NT2/D1 (cell line): Measurements from ENCODE around the gene YBX1.
A peak's percentile ranks its signal among the peaks of the same experiment; 100 is the strongest.

Experiments
- DNase-seq: peaks from one replicate; pipeline ENCODE4 v3.0.0-alpha.2; 2011; ENCODE audit warnings: low read depth, low spot score
- H3K27me3 ChIP-seq: 2 replicates; pipeline ENCODE4 v1.6.0; 2011; ENCODE audit warnings: mild to moderate bottlenecking; ENCODE audit not compliant: insufficient read length, insufficient read depth
- H3K36me3 ChIP-seq: 2 replicates; pipeline ENCODE4 v1.6.1; 2011; ENCODE audit warnings: mild to moderate bottlenecking, low read length, mixed read lengths; ENCODE audit not compliant: insufficient read depth, insufficient read length
- H3K4me1 ChIP-seq: 2 replicates; pipeline ENCODE4 v1.5.1; 2011; ENCODE audit not compliant: insufficient read depth, insufficient read length
- H3K4me3 ChIP-seq: 2 replicates; pipeline ENCODE4 v1.5.1; 2011; ENCODE audit warnings: low read depth; ENCODE audit not compliant: insufficient read length
- H3K9ac ChIP-seq: 2 replicates; pipeline ENCODE4 v1.6.0; 2011; ENCODE audit warnings: low read depth; ENCODE audit not compliant: insufficient read length
- H3K9me3 ChIP-seq: 2 replicates; pipeline ENCODE4 v1.5.1; 2011; ENCODE audit warnings: mild to moderate bottlenecking, low read length; ENCODE audit not compliant: insufficient read depth
- SUZ12 ChIP-seq: IDR thresholded peaks from 2 replicates; pipeline ENCODE4 v1.6.1; 2011; ENCODE audit not compliant: insufficient read length, insufficient read depth; ENCODE audit errors: extremely low read depth
- YY1 ChIP-seq: IDR thresholded peaks from 2 replicates; pipeline ENCODE4 v1.6.1; 2011; ENCODE audit not compliant: insufficient read length, insufficient read depth
- ZNF274 ChIP-seq: IDR thresholded peaks from 2 replicates; pipeline ENCODE4 v1.6.1; 2011; ENCODE audit warnings: mild to moderate bottlenecking, low read depth, low read length

Gene YBX1

DNA sequence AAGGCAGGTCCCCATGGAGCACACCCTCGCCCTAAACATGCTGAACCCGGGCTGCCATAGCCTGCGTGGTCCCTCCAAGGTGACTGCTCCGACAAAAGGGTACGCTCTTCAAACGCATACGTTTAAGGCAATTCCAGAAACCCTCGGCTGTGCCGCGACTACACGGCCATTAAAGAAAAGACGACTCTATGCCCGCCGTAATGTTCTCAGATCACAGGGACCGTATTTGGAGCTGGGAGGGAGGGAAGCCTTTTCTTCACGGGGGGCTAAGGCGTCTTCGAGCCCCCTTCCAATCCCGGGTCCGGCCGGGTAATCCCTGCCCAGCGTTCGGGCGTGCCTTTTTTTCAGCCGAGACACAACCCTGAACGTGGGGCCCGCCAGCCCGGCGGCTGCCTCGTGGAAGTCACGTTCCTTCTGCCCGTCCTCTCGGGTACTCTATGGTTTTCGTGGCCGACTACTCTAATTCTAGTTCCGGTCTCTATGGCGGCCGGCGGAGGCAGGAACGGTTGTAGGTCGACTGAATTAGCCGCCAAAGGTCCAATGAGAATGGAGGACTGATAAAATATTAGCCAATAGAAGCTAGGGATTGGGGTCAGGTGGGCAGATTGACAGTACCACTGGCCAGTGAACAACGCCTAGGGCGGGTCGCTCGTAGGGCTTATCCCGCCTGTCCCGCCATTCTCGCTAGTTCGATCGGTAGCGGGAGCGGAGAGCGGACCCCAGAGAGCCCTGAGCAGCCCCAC, at the start of gene YBX1:
TSS of gene YBX1 (plus strand) at position 678 of the 743 bp plus-strand sequence. CDS start 148 bp downstream, outside the sequence.
- peak within 1 kb of the TSS; percentile 91 for H3K4me3 ChIP-seq
- no peak for TF ChIP-seq ZNF274
- peak; percentile 55 for TF ChIP-seq YY1
- no peaks in the 10 kb centered on the region for H3K9me3 ChIP-seq
- H3K4me1 ChIP-seq, result no peaks in the 10 kb centered on the region
- peaks cover 46% of the 10 kb centered on the region for H3K36me3 ChIP-seq
- DNase-seq, result peak; percentile 99
- no peaks in the 10 kb centered on the region for H3K27me3 ChIP-seq
- peak within 1 kb of the TSS; percentile 96 for H3K9ac ChIP-seq

- H3K9ac ChIP-seq, result no peak overlapping the region
- TF ChIP-seq YY1, result no peak
- no peak for TF ChIP-seq ZNF274
- TF ChIP-seq SUZ12, result no peak
- H3K27me3 ChIP-seq, result no peaks in the 10 kb centered on the region
- no peaks in the 10 kb centered on the region for H3K4me1 ChIP-seq
- no peaks in the 10 kb centered on the region for H3K36me3 ChIP-seq
- H3K4me3 ChIP-seq, result no peak overlapping the region
- H3K9me3 ChIP-seq, result no peaks in the 10 kb centered on the region
- no peak for DNase-seq
These were observed 43.1 kb upstream of the YBX1 start for GRCh38 chr1:42639116-42639515.

GRCh38 chr1:42646056-42646455, 36.2 kb upstream of the YBX1 start:
- DNase-seq, result no peak
- no peak overlapping the region for H3K4me3 ChIP-seq
- no peak for TF ChIP-seq YY1
- no peak for TF ChIP-seq SUZ12
- no peak for TF ChIP-seq ZNF274
- H3K9me3 ChIP-seq, result no peaks in the 10 kb centered on the region
- H3K4me1 ChIP-seq, result no peaks in the 10 kb centered on the region
- no peaks in the 10 kb centered on the region for H3K27me3 ChIP-seq
- H3K9ac ChIP-seq, result no peak overlapping the region
- H3K36me3 ChIP-seq, result no peaks in the 10 kb centered on the region

GRCh38 chr1:42657201-42657600, 25.0 kb upstream of the YBX1 start:
- DNase-seq, result no peak
- TF ChIP-seq ZNF274, result no peak
- no peak for TF ChIP-seq YY1
- no peak for TF ChIP-seq SUZ12
- H3K9ac ChIP-seq, result no peak overlapping the region
- no peaks in the 10 kb centered on the region for H3K9me3 ChIP-seq
- H3K4me1 ChIP-seq, result no peaks in the 10 kb centered on the region
- H3K36me3 ChIP-seq, result peaks cover 30% of the 10 kb centered on the region
- H3K4me3 ChIP-seq, result no peak overlapping the region
- no peaks in the 10 kb centered on the region for H3K27me3 ChIP-seq

- peaks cover 40% of the 10 kb centered on the region for H3K36me3 ChIP-seq
- peak within 1 kb of the TSS; percentile 97 for H3K9ac ChIP-seq
- H3K4me3 ChIP-seq, result peak within 1 kb of the TSS; percentile 98
- no peaks in the 10 kb centered on the region for H3K9me3 ChIP-seq
- H3K27me3 ChIP-seq, result no peaks in the 10 kb centered on the region
- peak; percentile 97 for DNase-seq
- TF ChIP-seq YY1, result peak; percentile 76
- no peak for TF ChIP-seq SUZ12
- no peaks in the 10 kb centered on the region for H3K4me1 ChIP-seq
These were observed 24.0 kb upstream of the YBX1 start, which contains the start of gene PPIH for GRCh38 chr1:42657981-42658876. Gene PPIH, plus strand, starts transcription at chr1:42658423. Its CDS starts 24 bp downstream, at chr1:42658447.

- peak overlapping the region; percentile 97 for H3K9ac ChIP-seq
- H3K9me3 ChIP-seq, result no peaks in the 10 kb centered on the region
- no peaks in the 10 kb centered on the region for H3K4me1 ChIP-seq
- peaks cover 46% of the 10 kb centered on the region for H3K36me3 ChIP-seq
- TF ChIP-seq YY1, result no peak
- TF ChIP-seq SUZ12, result no peak
- TF ChIP-seq ZNF274, result no peak
- DNase-seq, result no peak
- H3K4me3 ChIP-seq, result peak overlapping the region; percentile 98
- H3K27me3 ChIP-seq, result no peaks in the 10 kb centered on the region
These were observed 23.3 kb upstream of the YBX1 start for GRCh38 chr1:42658877-42659337.

- no peak for DNase-seq
- Histone ChIP-seq H3K4me1 (no peaks in the 10 kb centered on the region), H3K9ac (no peak overlapping the region), H3K36me3 (peaks cover 66% of the 10 kb centered on the region), H3K27me3 (no peaks in the 10 kb centered on the region), H3K4me3 (no peak overlapping the region), H3K9me3 (no peaks in the 10 kb centered on the region)
- TF ChIP-seq SUZ12 (no peak), ZNF274 (no peak), YY1 (no peak)
These were observed 21.2 kb upstream of the YBX1 start for GRCh38 chr1:42660907-42661500.
